GM23338 (cell line): Measurements from ENCODE around the gene ZCCHC24. TPM values are rescaled to one million over a fixed set of nuclear protein-coding genes. Genes with fewer than 3 reads are reported as not detected.
A peak's percentile ranks its signal among the peaks of the same experiment; 100 is the strongest.

Experiments
- ATAC-seq: fragments of 200-7000 bp; cut with Tn5 transposase; 3 replicates; pipeline ENCODE4 v1.9.1; 2020
- DNase-seq: peaks from one replicate; pipeline ENCODE4 v3.0.0-alpha.2; 2015; ENCODE audit warnings: low spot score
- H2AFZ ChIP-seq: fragments of 200-600 bp; sonication (generic); 2 replicates; pipeline ENCODE4 v1.8.0; 2016; ENCODE audit warnings: antibody characterized with exemption, mild to moderate bottlenecking, moderate library complexity
- H3F3A ChIP-seq: fragments of 200-600 bp; sonication (generic); replicated peaks from 2 replicates; pipeline ENCODE4 v1.8.0; 2017; ENCODE audit warnings: antibody characterized with exemption, mixed run types, low read depth
- H3K27ac ChIP-seq: fragments of 200-600 bp; sonication (generic); 2 replicates; pipeline ENCODE4 v1.6.1; 2016; ENCODE audit warnings: low read depth
- H3K27me3 ChIP-seq: fragments of 200-600 bp; sonication (generic); 2 replicates; pipeline ENCODE4 v1.8.0; 2016; ENCODE audit warnings: mild to moderate bottlenecking, mixed run types, moderate library complexity; ENCODE audit not compliant: insufficient read depth
- H3K36me3 ChIP-seq: fragments of 200-600 bp; sonication (generic); 2 replicates; pipeline ENCODE4 v1.8.0; 2016; ENCODE audit warnings: mild to moderate bottlenecking; ENCODE audit not compliant: insufficient read depth
- H3K4me1 ChIP-seq: fragments of 200-600 bp; sonication (generic); 2 replicates; pipeline ENCODE4 v1.8.0; 2016; ENCODE audit warnings: mild to moderate bottlenecking, moderate library complexity; ENCODE audit not compliant: insufficient read depth
- H3K4me2 ChIP-seq: fragments of 200-600 bp; sonication (generic); 2 replicates; pipeline ENCODE4 v1.7.1; 2017; ENCODE audit warnings: mixed run types
- H3K4me3 ChIP-seq: fragments of 200-600 bp; sonication (generic); 2 replicates; pipeline ENCODE4 v1.6.1; 2016; ENCODE audit warnings: mixed run types
- H3K79me2 ChIP-seq: fragments of 200-600 bp; sonication (generic); replicated peaks from 2 replicates; pipeline ENCODE4 v1.8.0; 2017; ENCODE audit warnings: mild to moderate bottlenecking; ENCODE audit not compliant: insufficient read depth
- H3K9me2 ChIP-seq: fragments of 200-600 bp; sonication (generic); 2 replicates; pipeline ENCODE4 v1.8.0; 2017; ENCODE audit not compliant: insufficient read depth
- H4K20me1 ChIP-seq: fragments of 200-600 bp; sonication (generic); replicated peaks from 2 replicates; pipeline ENCODE4 v1.8.0; 2017; ENCODE audit warnings: mild to moderate bottlenecking; ENCODE audit not compliant: insufficient read depth
- H3K27ac Mint-ChIP-seq: 2 replicates; pipeline ENCODE4 v1.8.0; 2020; ENCODE audit warnings: inconsistent platforms, mild to moderate bottlenecking, moderate library complexity, mixed read lengths
- H3K27me3 Mint-ChIP-seq: 3 replicates; pipeline ENCODE4 v1.8.0; 2022; ENCODE audit warnings: low read depth, mild to moderate bottlenecking, moderate library complexity, mixed read lengths, inconsistent platforms; ENCODE audit not compliant: insufficient read depth, poor library complexity
- H3K36me3 Mint-ChIP-seq: 3 replicates; pipeline ENCODE4 v1.8.0; 2021; ENCODE audit warnings: low read depth, mild to moderate bottlenecking, inconsistent platforms, moderate library complexity, mixed read lengths
- H3K4me1 Mint-ChIP-seq: 3 replicates; pipeline ENCODE4 v1.8.0; 2020; ENCODE audit warnings: mild to moderate bottlenecking, inconsistent platforms, mixed read lengths
- H3K4me3 Mint-ChIP-seq: 3 replicates; pipeline ENCODE4 v1.8.0; 2021; ENCODE audit warnings: moderate library complexity, mild to moderate bottlenecking, inconsistent platforms, mixed read lengths
- H3K9me3 Mint-ChIP-seq: 3 replicates; pipeline ENCODE4 v1.8.0; 2020; ENCODE audit warnings: moderate library complexity, mild to moderate bottlenecking, inconsistent platforms, mixed read lengths
- CREB1 ChIP-seq: fragments of 250-450 bp; sonication (Bioruptor Pico); IDR thresholded peaks from 2 replicates; pipeline ENCODE4 v1.5.0; 2020; ENCODE audit warnings: low read depth, mild to moderate bottlenecking, moderate library complexity
- EZH2phosphoT487 ChIP-seq: fragments of 200-600 bp; sonication (generic); IDR thresholded peaks from one replicate; pipeline ENCODE4 v1.8.1; 2018; ENCODE audit warnings: antibody characterized with exemption; ENCODE audit not compliant: unreplicated experiment
- JUNB ChIP-seq: IDR thresholded peaks from one replicate; pipeline ENCODE4 v1.6.1; 2016; ENCODE audit warnings: antibody characterized with exemption; ENCODE audit not compliant: unreplicated experiment
- POLR2AphosphoS5 ChIP-seq: IDR thresholded peaks from 2 replicates; pipeline ENCODE4 v1.6.1; 2016; ENCODE audit warnings: antibody characterized with exemption, low read depth
- ZNF114 ChIP-seq: fragments of 250-450 bp; sonication (Bioruptor Pico); IDR thresholded peaks from 2 replicates; pipeline ENCODE4 v1.5.0; 2020; ENCODE audit warnings: mild to moderate bottlenecking, moderate library complexity
- polyA plus RNA-seq: library from polyadenylated mRNA; unstranded; fragments of >200 nt; fragmentation: Nextera tagmentation; extraction: Ambion mirVana; gene quantifications from 2 replicates; pipeline ENCODE4 v1.2.1, GENCODE V29; 2016
- total RNA-seq: library from RNA; depleted of rRNA; stranded (reverse); fragments of >200 nt; shearing (Covaris generic); gene quantifications from 2 replicates; pipeline ENCODE4 v1.2.3, GENCODE V29; 2014
- TF ChIP-seq, protein P1 (sequence below): fragments of 250-450 bp; sonication (Bioruptor Pico); IDR thresholded peaks from 2 replicates; pipeline ENCODE4 v1.5.0; 2020; ENCODE audit warnings: mild to moderate bottlenecking, moderate library complexity
- TF ChIP-seq, protein P2 (sequence below), 2 experiments: fragments of 200-600 bp in 1 of 2; sonication (generic) in 1 of 2; conservative IDR thresholded peaks; 2 replicates each; pipeline versions ENCODE4 v1.5.1 to v1.6.1; 2016 to 2017; ENCODE audit warnings: antibody characterized with exemption in 2 of 2, low read depth in 2 of 2, mild to moderate bottlenecking in 2 of 2, moderate library complexity in 1 of 2

The ZCCHC24 gene
- total and polyA plus RNA-seq, 2 experiments from 2014 or later = 2.0 to 10.1 TPM

DNA sequence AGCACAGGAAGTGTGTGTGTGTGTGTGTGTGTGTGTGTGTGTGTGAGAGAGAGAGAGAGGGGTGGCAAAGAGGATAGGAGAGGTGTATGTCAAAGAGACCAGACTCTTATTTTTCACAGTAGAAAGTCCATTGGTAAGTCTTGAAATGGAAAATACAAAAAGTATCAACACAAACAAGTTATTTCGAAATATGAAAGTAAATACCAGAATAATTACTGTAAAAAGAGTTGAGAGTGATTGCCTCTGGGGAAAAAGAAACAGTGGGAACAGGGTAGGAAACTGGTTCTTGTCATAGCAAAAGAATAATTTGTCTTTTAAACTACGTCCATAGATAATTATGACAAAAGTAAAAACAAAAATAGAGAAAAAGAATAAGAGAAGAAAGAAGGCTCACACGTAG lies 37.9 kb upstream of the ZCCHC24 start (continued):
- TF ChIP-seq, protein P1, sequence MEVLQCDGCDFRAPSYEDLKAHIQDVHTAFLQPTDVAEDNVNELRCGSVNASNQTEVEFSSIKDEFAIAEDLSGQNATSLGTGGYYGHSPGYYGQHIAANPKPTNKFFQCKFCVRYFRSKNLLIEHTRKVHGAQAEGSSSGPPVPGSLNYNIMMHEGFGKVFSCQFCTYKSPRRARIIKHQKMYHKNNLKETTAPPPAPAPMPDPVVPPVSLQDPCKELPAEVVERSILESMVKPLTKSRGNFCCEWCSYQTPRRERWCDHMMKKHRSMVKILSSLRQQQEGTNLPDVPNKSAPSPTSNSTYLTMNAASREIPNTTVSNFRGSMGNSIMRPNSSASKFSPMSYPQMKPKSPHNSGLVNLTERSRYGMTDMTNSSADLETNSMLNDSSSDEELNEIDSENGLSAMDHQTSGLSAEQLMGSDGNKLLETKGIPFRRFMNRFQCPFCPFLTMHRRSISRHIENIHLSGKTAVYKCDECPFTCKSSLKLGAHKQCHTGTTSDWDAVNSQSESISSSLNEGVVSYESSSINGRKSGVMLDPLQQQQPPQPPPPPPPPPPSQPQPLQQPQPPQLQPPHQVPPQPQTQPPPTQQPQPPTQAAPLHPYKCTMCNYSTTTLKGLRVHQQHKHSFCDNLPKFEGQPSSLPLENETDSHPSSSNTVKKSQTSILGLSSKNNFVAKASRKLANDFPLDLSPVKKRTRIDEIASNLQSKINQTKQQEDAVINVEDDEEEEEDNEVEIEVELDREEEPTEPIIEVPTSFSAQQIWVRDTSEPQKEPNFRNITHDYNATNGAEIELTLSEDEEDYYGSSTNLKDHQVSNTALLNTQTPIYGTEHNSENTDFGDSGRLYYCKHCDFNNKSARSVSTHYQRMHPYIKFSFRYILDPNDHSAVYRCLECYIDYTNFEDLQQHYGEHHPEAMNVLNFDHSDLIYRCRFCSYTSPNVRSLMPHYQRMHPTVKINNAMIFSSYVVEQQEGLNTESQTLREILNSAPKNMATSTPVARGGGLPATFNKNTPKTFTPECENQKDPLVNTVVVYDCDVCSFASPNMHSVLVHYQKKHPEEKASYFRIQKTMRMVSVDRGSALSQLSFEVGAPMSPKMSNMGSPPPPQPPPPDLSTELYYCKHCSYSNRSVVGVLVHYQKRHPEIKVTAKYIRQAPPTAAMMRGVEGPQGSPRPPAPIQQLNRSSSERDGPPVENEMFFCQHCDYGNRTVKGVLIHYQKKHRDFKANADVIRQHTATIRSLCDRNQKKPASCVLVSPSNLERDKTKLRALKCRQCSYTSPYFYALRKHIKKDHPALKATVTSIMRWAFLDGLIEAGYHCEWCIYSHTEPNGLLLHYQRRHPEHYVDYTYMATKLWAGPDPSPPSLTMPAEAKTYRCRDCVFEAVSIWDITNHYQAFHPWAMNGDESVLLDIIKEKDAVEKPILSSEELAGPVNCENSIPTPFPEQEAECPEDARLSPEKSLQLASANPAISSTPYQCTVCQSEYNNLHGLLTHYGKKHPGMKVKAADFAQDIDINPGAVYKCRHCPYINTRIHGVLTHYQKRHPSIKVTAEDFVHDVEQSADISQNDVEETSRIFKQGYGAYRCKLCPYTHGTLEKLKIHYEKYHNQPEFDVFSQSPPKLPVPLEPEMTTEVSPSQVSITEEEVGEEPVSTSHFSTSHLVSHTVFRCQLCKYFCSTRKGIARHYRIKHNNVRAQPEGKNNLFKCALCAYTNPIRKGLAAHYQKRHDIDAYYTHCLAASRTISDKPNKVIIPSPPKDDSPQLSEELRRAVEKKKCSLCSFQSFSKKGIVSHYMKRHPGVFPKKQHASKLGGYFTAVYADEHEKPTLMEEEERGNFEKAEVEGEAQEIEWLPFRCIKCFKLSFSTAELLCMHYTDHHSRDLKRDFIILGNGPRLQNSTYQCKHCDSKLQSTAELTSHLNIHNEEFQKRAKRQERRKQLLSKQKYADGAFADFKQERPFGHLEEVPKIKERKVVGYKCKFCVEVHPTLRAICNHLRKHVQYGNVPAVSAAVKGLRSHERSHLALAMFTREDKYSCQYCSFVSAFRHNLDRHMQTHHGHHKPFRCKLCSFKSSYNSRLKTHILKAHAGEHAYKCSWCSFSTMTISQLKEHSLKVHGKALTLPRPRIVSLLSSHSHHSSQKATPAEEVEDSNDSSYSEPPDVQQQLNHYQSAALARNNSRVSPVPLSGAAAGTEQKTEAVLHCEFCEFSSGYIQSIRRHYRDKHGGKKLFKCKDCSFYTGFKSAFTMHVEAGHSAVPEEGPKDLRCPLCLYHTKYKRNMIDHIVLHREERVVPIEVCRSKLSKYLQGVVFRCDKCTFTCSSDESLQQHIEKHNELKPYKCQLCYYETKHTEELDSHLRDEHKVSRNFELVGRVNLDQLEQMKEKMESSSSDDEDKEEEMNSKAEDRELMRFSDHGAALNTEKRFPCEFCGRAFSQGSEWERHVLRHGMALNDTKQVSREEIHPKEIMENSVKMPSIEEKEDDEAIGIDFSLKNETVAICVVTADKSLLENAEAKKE (CRISPR knock-in tag) = no peak
- no peak for TF ChIP-seq ZNF114 (CRISPR knock-in tag)

DNA sequence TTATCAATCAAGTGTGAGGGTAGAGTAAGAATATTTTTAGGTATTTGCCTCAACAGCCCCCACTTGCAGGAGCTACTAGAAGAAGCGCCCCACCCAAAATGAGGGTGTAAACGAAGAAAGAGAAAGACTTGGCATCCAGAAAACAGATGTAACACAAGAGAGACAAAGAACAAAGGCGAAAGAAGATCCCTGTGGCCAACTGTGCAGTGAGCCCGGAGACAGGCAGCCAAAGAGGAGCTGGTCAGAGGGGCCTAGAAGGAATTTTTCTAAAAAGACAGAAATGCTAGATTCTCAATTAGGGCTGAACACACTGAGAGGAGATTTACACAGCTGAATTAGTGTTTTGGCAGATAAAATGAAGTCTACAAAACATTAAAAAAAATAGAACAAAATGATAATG lies 37.3 kb upstream of the ZCCHC24 start:
- Histone ChIP-seq H3K79me2 (no peaks in the 10 kb centered on the region), H4K20me1 (no peaks in the 10 kb centered on the region), H3K36me3 (no peaks in the 10 kb centered on the region), H3K4me1 (0 out of 2 replicates have a peak, but pooled peaks cover 3% of the 10 kb centered on the region), H3K4me3 (no peak overlapping the region), H3F3A (no peaks in the 10 kb centered on the region), H3K27me3 (no peaks in the 10 kb centered on the region), H2AFZ (peak overlapping the region; percentile 43; the same call in 1 of the 2 replicates), H3K9me2 (no peaks in the 10 kb centered on the region), H3K27ac (no peak overlapping the region), H3K4me2 (no peak overlapping the region)
- H3K4me3 Mint-ChIP-seq = no peak overlapping the region
- ATAC-seq (no peak), DNase-seq (no peak)
- H3K27ac Mint-ChIP-seq = no peak overlapping the region
- peaks cover 4% of the 10 kb centered on the region for H3K27me3 Mint-ChIP-seq
- H3K4me1 Mint-ChIP-seq = peaks cover under 1% of the 10 kb centered on the region; the same call in 2 of the 3 replicates
- no peaks in the 10 kb centered on the region for H3K9me3 Mint-ChIP-seq
- H3K36me3 Mint-ChIP-seq = no peaks in the 10 kb centered on the region
- TF ChIP-seq JUNB (no peak), CREB1 (CRISPR knock-in tag) (no peak), POLR2AphosphoS5 (no peak), EZH2phosphoT487 (no peak), ZNF114 (CRISPR knock-in tag) (no peak)
- TF ChIP-seq, protein P2, sequence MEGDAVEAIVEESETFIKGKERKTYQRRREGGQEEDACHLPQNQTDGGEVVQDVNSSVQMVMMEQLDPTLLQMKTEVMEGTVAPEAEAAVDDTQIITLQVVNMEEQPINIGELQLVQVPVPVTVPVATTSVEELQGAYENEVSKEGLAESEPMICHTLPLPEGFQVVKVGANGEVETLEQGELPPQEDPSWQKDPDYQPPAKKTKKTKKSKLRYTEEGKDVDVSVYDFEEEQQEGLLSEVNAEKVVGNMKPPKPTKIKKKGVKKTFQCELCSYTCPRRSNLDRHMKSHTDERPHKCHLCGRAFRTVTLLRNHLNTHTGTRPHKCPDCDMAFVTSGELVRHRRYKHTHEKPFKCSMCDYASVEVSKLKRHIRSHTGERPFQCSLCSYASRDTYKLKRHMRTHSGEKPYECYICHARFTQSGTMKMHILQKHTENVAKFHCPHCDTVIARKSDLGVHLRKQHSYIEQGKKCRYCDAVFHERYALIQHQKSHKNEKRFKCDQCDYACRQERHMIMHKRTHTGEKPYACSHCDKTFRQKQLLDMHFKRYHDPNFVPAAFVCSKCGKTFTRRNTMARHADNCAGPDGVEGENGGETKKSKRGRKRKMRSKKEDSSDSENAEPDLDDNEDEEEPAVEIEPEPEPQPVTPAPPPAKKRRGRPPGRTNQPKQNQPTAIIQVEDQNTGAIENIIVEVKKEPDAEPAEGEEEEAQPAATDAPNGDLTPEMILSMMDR (conservative IDR thresholded peaks at IDR 0.05; ENCODE audit: low read depth in 2 of 2) = no peak
- TF ChIP-seq, protein P1 (CRISPR knock-in tag) = no peak
